HCEC 1CT (cell line): ENCODE measurements around the gene SNTG2.
A peak's percentile ranks its signal among the peaks of the same experiment; 100 is the strongest.
"Not testable (repeated sequence)": the region's sequence is repeated elsewhere in the genome, so short reads cannot be mapped to it uniquely, and the experiment has no call there.

Source experiments
- DNase-seq: peaks from one replicate; pipeline ENCODE4 v3.0.0-alpha.2; 2017

The SNTG2 gene

GRCh38 chr2:1104364-1104763 is 153.7 kb downstream of the SNTG2 start:
- DNase-seq: no peak

- not testable (repeated sequence) for DNase-seq
These were observed 155.7 kb downstream of the SNTG2 start for GRCh38 chr2:1106344-1106743.

GRCh38 chr2:1115843-1116539 is 165.3 kb downstream of the SNTG2 start:
- DNase-seq: no peak

- no peak for DNase-seq
These were observed 166.9 kb downstream of the SNTG2 start for GRCh38 chr2:1117569-1117968.

GRCh38 chr2:1125217-1125616 is 174.6 kb downstream of the SNTG2 start:
- DNase-seq: no peak

GRCh38 chr2:1125633-1126370 is 175.2 kb downstream of the SNTG2 start:
- DNase-seq: no peak

GRCh38 chr2:1129982-1130381 is 179.3 kb downstream of the SNTG2 start:
- no peak for DNase-seq

GRCh38 chr2:1130922-1131321 is 180.3 kb downstream of the SNTG2 start:
- DNase-seq: no peak

GRCh38 chr2:1132328-1132969 is 181.8 kb downstream of the SNTG2 start:
- DNase-seq: no peak

- not testable (repeated sequence) for DNase-seq
These were observed 183.2 kb downstream of the SNTG2 start for GRCh38 chr2:1133896-1134295.

GRCh38 chr2:1134629-1135028 is 184.0 kb downstream of the SNTG2 start:
- no peak for DNase-seq

GRCh38 chr2:1136067-1136466 is 185.4 kb downstream of the SNTG2 start:
- DNase-seq: peak; percentile 3

- DNase-seq: no peak
These were observed 186.2 kb downstream of the SNTG2 start for GRCh38 chr2:1136846-1137245.

GRCh38 chr2:1137264-1137663 is 186.6 kb downstream of the SNTG2 start:
- DNase-seq: no peak

GRCh38 chr2:1137913-1138391 is 187.3 kb downstream of the SNTG2 start:
- DNase-seq: no peak

- no peak for DNase-seq
These were observed 189.8 kb downstream of the SNTG2 start for GRCh38 chr2:1140389-1141003.

GRCh38 chr2:1141079-1141478 is 190.4 kb downstream of the SNTG2 start:
- no peak for DNase-seq

GRCh38 chr2:1143129-1143528 is 192.5 kb downstream of the SNTG2 start:
- no peak for DNase-seq

- no peak for DNase-seq
These were observed 197.4 kb downstream of the SNTG2 start for GRCh38 chr2:1147873-1148612.

- no peak for DNase-seq
These were observed 200.3 kb downstream of the SNTG2 start for GRCh38 chr2:1150724-1151511.

GRCh38 chr2:1152375-1152774 is 201.7 kb downstream of the SNTG2 start:
- DNase-seq: no peak

- DNase-seq: no peak
These were observed 203.3 kb downstream of the SNTG2 start for GRCh38 chr2:1153920-1154319.
